Measurements from ENCODE around the gene CGB8.

The CGB8 gene

DNA sequence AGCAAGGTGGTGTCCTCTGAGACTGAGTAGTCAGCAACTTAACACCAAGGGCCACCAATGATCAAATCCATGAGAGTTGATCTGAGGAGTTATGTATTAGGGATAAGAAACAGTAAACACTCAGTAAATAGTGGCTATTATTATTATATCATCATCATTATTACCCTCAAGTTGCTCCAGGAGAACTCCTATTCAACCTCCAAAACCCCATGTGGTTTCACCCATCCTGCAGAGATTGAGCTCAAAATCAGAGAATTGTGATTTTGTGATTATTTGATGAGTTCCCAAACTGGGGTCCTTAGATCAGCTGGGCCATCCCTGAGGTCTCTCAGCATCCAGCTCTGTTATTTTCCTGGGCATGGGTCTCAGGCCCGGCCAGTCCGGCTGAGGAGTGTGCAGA, 12.1 kb upstream of the CGB8 start:
- Histone ChIP-seq H3K36me3 (replicated peaks; ENCODE audit: insufficient read depth, low read length) (no peaks in the 10 kb centered on the region), H3K9me3 (replicated peaks; ENCODE audit: insufficient read depth, low read length) (no peaks in the 10 kb centered on the region), H3K4me3 (ENCODE audit: low read length) (no peak overlapping the region), H2AFZ (ENCODE audit: low read length) (no peak overlapping the region), H3K27ac (ENCODE audit: low read length) (no peak overlapping the region), H3F3A (ENCODE audit: insufficient read depth, low read length) (no peaks in the 10 kb centered on the region), H3K79me2 (ENCODE audit: low read length) (no peaks in the 10 kb centered on the region), H3K4me1 (ENCODE audit: low read length) (peaks cover 14% of the 10 kb centered on the region), H3K27me3 (replicated peaks; ENCODE audit: insufficient read depth, low read length) (peaks cover 89% of the 10 kb centered on the region), H3K9ac (ENCODE audit: low read length) (no peak overlapping the region), H3K4me2 (ENCODE audit: low read depth, low read length) (peak overlapping the region; percentile 25; the same call in 1 of the 2 replicates), H3K9me2 (replicated peaks; ENCODE audit: insufficient read depth, low read length) (no peaks in the 10 kb centered on the region), H4K20me1 (ENCODE audit: insufficient read depth, low read length) (no peaks in the 10 kb centered on the region)
- no peak for DNase-seq
- TF ChIP-seq EZH2phosphoT487 (IDR thresholded peaks at IDR 0.05; ENCODE audit: low read length) (no peak), EZH2 (optimal IDR thresholded peaks at IDR 0.05; ENCODE audit: low read depth, low read length) (no peak), CTCF (IDR thresholded peaks at IDR 0.05; ENCODE audit: low read length) (no peak)

DNA sequence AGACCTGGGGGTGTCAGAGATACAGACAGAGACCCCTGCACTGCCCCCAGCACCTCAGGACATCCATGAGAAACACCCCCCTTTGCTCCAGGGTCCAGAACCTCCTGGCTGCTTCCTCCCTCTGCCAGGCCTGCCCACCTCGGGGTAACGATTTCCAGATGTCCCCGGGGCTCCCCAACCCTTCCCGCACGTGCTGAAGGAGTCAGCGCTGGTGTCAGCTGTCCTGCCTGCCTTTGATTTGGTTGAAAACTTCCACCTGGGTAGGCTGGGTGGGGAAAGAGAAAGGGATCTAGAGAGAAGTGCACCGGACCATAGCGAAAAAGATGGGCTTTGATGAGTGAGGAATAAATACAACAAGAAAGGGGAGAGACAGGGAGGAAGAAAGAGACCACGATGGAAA, 10.1 kb upstream of the CGB8 start:
- H2AFZ ChIP-seq (ENCODE audit: low read length): no peak overlapping the region
- H3F3A ChIP-seq (ENCODE audit: insufficient read depth, low read length): no peaks in the 10 kb centered on the region
- no peak overlapping the region for H3K9ac ChIP-seq (ENCODE audit: low read length)
- H3K9me2 ChIP-seq (replicated peaks; ENCODE audit: insufficient read depth, low read length): no peaks in the 10 kb centered on the region
- no peak overlapping the region for H3K4me2 ChIP-seq (ENCODE audit: low read depth, low read length)
- peaks cover 81% of the 10 kb centered on the region for H3K27me3 ChIP-seq (replicated peaks; ENCODE audit: insufficient read depth, low read length)
- H3K79me2 ChIP-seq (ENCODE audit: low read length): no peaks in the 10 kb centered on the region
- no peak overlapping the region for H3K27ac ChIP-seq (ENCODE audit: low read length)
- DNase-seq: no peak
- TF ChIP-seq EZH2 (optimal IDR thresholded peaks at IDR 0.05; ENCODE audit: low read depth, low read length) (no peak), EZH2phosphoT487 (IDR thresholded peaks at IDR 0.05; ENCODE audit: low read length) (no peak), CTCF (IDR thresholded peaks at IDR 0.05; ENCODE audit: low read length) (no peak)
- no peaks in the 10 kb centered on the region for H3K36me3 ChIP-seq (replicated peaks; ENCODE audit: insufficient read depth, low read length)
- peaks cover 14% of the 10 kb centered on the region for H3K4me1 ChIP-seq (ENCODE audit: low read length)
- no peaks in the 10 kb centered on the region for H4K20me1 ChIP-seq (ENCODE audit: insufficient read depth, low read length)
- no peak overlapping the region for H3K4me3 ChIP-seq (ENCODE audit: low read length)
- no peaks in the 10 kb centered on the region for H3K9me3 ChIP-seq (replicated peaks; ENCODE audit: insufficient read depth, low read length)

DNA sequence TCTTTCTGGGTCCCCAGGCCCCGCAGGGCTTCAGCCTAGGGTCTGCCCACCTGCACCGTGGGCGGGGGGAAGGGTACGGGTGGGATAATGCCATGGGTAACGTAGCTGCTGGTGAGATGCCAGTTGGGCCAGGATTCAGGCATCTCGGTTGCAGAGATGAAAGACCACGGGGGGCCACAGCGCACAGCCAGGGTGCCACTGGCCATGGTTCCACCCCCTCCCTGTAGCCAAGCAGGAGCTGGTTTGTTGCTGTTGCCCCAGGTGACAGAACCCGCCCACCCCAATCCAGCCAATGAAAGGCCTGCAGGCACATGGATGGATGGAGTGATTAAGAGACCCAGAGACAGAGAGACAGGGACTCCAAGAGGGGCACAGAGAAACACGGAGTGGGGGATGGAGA, 9.7 kb upstream of the CGB8 start:
- Histone ChIP-seq H3K27me3 (replicated peaks; ENCODE audit: insufficient read depth, low read length) (peaks cover 78% of the 10 kb centered on the region), H3K4me2 (ENCODE audit: low read depth, low read length) (no peak overlapping the region), H3K9me2 (replicated peaks; ENCODE audit: insufficient read depth, low read length) (no peaks in the 10 kb centered on the region), H3K4me1 (ENCODE audit: low read length) (peaks cover 14% of the 10 kb centered on the region), H3K27ac (ENCODE audit: low read length) (no peak overlapping the region), H3K9ac (ENCODE audit: low read length) (no peak overlapping the region), H4K20me1 (ENCODE audit: insufficient read depth, low read length) (no peaks in the 10 kb centered on the region), H3F3A (ENCODE audit: insufficient read depth, low read length) (no peaks in the 10 kb centered on the region), H3K4me3 (ENCODE audit: low read length) (no peak overlapping the region), H2AFZ (ENCODE audit: low read length) (no peak overlapping the region), H3K36me3 (replicated peaks; ENCODE audit: insufficient read depth, low read length) (no peaks in the 10 kb centered on the region), H3K9me3 (replicated peaks; ENCODE audit: insufficient read depth, low read length) (no peaks in the 10 kb centered on the region), H3K79me2 (ENCODE audit: low read length) (no peaks in the 10 kb centered on the region)
- TF ChIP-seq EZH2phosphoT487 (IDR thresholded peaks at IDR 0.05; ENCODE audit: low read length) (no peak), EZH2 (optimal IDR thresholded peaks at IDR 0.05; ENCODE audit: low read depth, low read length) (no peak), CTCF (IDR thresholded peaks at IDR 0.05; ENCODE audit: low read length) (no peak)
- DNase-seq: no peak
